Astrocyte (in vitro differentiated cells and primary cell): ENCODE results near the gene UTP15. TPM values are rescaled to one million over a fixed set of nuclear protein-coding genes. Genes with fewer than 3 reads are reported as not detected.

ENCODE experiments used
- DNase-seq: peaks from one replicate; pipeline ENCODE4 v3.0.0-alpha.2; 2010; ENCODE audit warnings: low read depth
- FAIRE-seq: peaks from 2 replicates; lab custom pipeline; 2011; peaks lifted over from hg19 to GRCh38; lab: Jason Lieb, UNC
- H2AFZ ChIP-seq: 2 replicates; pipeline ENCODE4 v1.6.0; 2012; ENCODE audit warnings: low read depth, low read length, inconsistent platforms
- H3K27ac ChIP-seq: 2 replicates; pipeline ENCODE4 v1.5.1; 2011; ENCODE audit warnings: low read depth, low read length, inconsistent platforms
- H3K27me3 ChIP-seq: 2 replicates; pipeline ENCODE4 v1.6.0; 2011; ENCODE audit warnings: low read length, inconsistent platforms; ENCODE audit not compliant: insufficient read depth
- H3K36me3 ChIP-seq: 2 replicates; pipeline ENCODE4 v1.5.1; 2011; ENCODE audit warnings: low read length, inconsistent platforms; ENCODE audit not compliant: insufficient read depth
- H3K4me1 ChIP-seq: 2 replicates; pipeline ENCODE4 v1.5.1; 2011; ENCODE audit warnings: low read length, inconsistent platforms; ENCODE audit not compliant: insufficient read depth
- H3K4me2 ChIP-seq: 2 replicates; pipeline ENCODE4 v1.6.0; 2012; ENCODE audit warnings: low read length, inconsistent platforms
- H3K4me3 ChIP-seq: 2 replicates; pipeline ENCODE4 v1.5.1; 2011; ENCODE audit warnings: low read depth, mild to moderate bottlenecking, low read length, inconsistent platforms; ENCODE audit not compliant: insufficient read depth
- H3K79me2 ChIP-seq: 2 replicates; pipeline ENCODE4 v1.6.0; 2012; ENCODE audit warnings: mild to moderate bottlenecking, low read length, inconsistent platforms; ENCODE audit not compliant: insufficient read depth
- H3K9ac ChIP-seq: 2 replicates; pipeline ENCODE4 v1.6.0; 2012; ENCODE audit warnings: mild to moderate bottlenecking, low read length, inconsistent platforms
- H3K9me3 ChIP-seq: 2 replicates; pipeline ENCODE4 v1.5.1; 2012; ENCODE audit warnings: low read depth, mild to moderate bottlenecking, low read length, inconsistent platforms; ENCODE audit not compliant: insufficient read depth
- H4K20me1 ChIP-seq: 2 replicates; pipeline ENCODE4 v1.6.0; 2012; ENCODE audit warnings: low read length, inconsistent platforms; ENCODE audit not compliant: insufficient read depth
- H3K27ac Mint-ChIP-seq: one replicate; pipeline ENCODE4 v1.8.0; 2021; ENCODE audit warnings: mild to moderate bottlenecking, mixed read lengths; ENCODE audit not compliant: unreplicated experiment
- H3K27me3 Mint-ChIP-seq: one replicate; pipeline ENCODE4 v1.8.0; 2021; ENCODE audit warnings: low read depth, mixed read lengths; ENCODE audit not compliant: unreplicated experiment
- H3K36me3 Mint-ChIP-seq: one replicate; pipeline ENCODE4 v1.8.0; 2021; ENCODE audit warnings: low read depth, mixed read lengths; ENCODE audit not compliant: unreplicated experiment
- H3K4me1 Mint-ChIP-seq: one replicate; pipeline ENCODE4 v1.8.0; 2021; ENCODE audit warnings: low read depth, mixed read lengths; ENCODE audit not compliant: unreplicated experiment
- H3K4me3 Mint-ChIP-seq: one replicate; pipeline ENCODE4 v1.8.0; 2021; ENCODE audit warnings: mild to moderate bottlenecking, moderate library complexity, mixed read lengths; ENCODE audit not compliant: unreplicated experiment
- H3K9me3 Mint-ChIP-seq: one replicate; pipeline ENCODE4 v1.8.0; 2021; ENCODE audit warnings: mild to moderate bottlenecking, mixed read lengths; ENCODE audit not compliant: unreplicated experiment
- CTCF ChIP-seq: IDR thresholded peaks from 2 replicates; pipeline ENCODE4 v1.5.1; 2011; ENCODE audit warnings: low read depth, mild to moderate bottlenecking, inconsistent platforms, low read length, moderate library complexity; ENCODE audit not compliant: insufficient read depth
- EZH2 ChIP-seq: IDR thresholded peaks from 2 replicates; pipeline ENCODE4 v1.6.1; 2012; ENCODE audit warnings: mild to moderate bottlenecking, low read length, inconsistent platforms; ENCODE audit not compliant: insufficient read depth
- total RNA-seq: library from RNA; stranded (reverse); gene quantifications from 2 replicates; pipeline ENCODE4 v1.2.1, GENCODE V29; 2021

The UTP15 gene
- total RNA-seq, 1 donor from 2014 or later: 23.7 TPM

DNA sequence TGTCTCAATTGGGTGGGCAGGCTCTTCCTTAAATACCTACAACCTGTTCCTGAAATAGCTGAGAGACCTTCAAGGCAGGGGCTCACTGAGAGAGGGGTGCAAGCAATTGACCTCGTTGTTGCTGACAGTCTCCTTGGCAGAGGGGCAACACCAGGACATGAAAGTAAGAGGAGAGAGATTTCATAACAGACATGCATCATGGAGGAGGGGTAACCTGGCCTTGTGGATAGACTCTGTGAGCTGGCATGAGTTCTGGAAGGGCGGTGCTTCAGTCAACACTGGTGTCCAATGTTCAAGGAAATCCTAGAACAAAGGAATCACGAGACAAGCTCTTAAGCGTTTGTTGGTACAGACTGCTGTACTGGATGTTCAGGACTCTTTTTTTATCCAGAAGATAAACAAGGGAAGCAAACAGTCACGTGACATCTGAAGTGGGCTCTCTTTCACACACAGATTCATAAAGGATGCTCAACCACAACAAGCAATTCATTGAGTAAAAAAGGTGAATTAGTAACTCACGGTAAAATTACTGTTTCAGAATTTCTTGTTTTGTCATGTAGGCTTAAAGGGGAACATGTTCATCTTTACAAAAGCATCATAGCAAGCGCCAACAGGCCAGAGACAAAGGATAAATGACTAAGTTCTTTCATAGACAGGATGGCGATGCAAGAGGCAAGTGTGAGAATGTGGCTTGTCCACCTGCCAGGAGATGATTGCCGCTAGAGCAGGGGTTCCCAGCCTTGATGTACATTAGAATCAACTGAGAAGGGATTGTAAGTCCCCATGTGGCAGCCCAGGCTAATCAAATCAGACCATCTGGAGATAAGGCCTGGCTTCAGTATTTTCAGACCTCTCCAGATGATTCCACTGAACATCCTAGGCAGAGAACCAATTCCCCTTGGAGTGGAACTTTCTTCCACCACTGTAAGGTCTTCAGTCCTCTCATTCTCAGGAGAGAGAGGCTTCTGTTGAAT lies 20.8 kb upstream of the UTP15 start:
- no peak overlapping the region for H3K4me2 ChIP-seq
- no peak for FAIRE-seq
- no peaks in the 10 kb centered on the region for H3K79me2 ChIP-seq
- no peak overlapping the region for H2AFZ ChIP-seq
- H3K4me3 ChIP-seq: no peak overlapping the region
- H3K4me1 Mint-ChIP-seq: peaks cover 11% of the 10 kb centered on the region
- H3K9me3 ChIP-seq: no peaks in the 10 kb centered on the region
- H3K4me1 ChIP-seq: peaks cover 22% of the 10 kb centered on the region
- H3K27me3 Mint-ChIP-seq: peaks cover 2% of the 10 kb centered on the region
- H3K27ac ChIP-seq: no peak overlapping the region
- no peak for TF ChIP-seq EZH2
- no peak for TF ChIP-seq CTCF
- no peaks in the 10 kb centered on the region for H3K27me3 ChIP-seq
- no peak overlapping the region for H3K4me3 Mint-ChIP-seq
- H3K36me3 ChIP-seq: no peaks in the 10 kb centered on the region
- no peak overlapping the region for H3K27ac Mint-ChIP-seq
- H4K20me1 ChIP-seq: no peaks in the 10 kb centered on the region
- H3K36me3 Mint-ChIP-seq: no peaks in the 10 kb centered on the region
- H3K9me3 Mint-ChIP-seq: no peaks in the 10 kb centered on the region
- DNase-seq: no peak
- no peak overlapping the region for H3K9ac ChIP-seq

GRCh38 chr5:73545403-73545779 lies 20.2 kb upstream of the UTP15 start:
- H3K27me3 ChIP-seq: no peaks in the 10 kb centered on the region
- no peak overlapping the region for H3K4me2 ChIP-seq
- Mint-ChIP-seq H3K4me1 (peaks cover 4% of the 10 kb centered on the region), H3K36me3 (no peaks in the 10 kb centered on the region), H3K4me3 (no peak overlapping the region), H3K27ac (no peak overlapping the region), H3K9me3 (no peaks in the 10 kb centered on the region), H3K27me3 (peaks cover 2% of the 10 kb centered on the region)
- no peaks in the 10 kb centered on the region for H3K36me3 ChIP-seq
- no peaks in the 10 kb centered on the region for H3K9me3 ChIP-seq
- TF ChIP-seq CTCF: no peak
- TF ChIP-seq EZH2: no peak
- no peak overlapping the region for H3K4me3 ChIP-seq
- H3K9ac ChIP-seq: no peak overlapping the region
- DNase-seq (no peak), FAIRE-seq (no peak)
- no peak overlapping the region for H2AFZ ChIP-seq
- no peaks in the 10 kb centered on the region for H3K79me2 ChIP-seq
- no peaks in the 10 kb centered on the region for H4K20me1 ChIP-seq
- no peak overlapping the region for H3K27ac ChIP-seq
- H3K4me1 ChIP-seq: peaks cover 16% of the 10 kb centered on the region

- TF ChIP-seq EZH2 (no peak), CTCF (no peak)
- DNase-seq (no peak), FAIRE-seq (no peak)
- H3K27me3 Mint-ChIP-seq: no peaks in the 10 kb centered on the region
- no peaks in the 10 kb centered on the region for H4K20me1 ChIP-seq
- H3K4me3 ChIP-seq: no peak overlapping the region
- H3K4me3 Mint-ChIP-seq: no peak overlapping the region
- peaks cover 3% of the 10 kb centered on the region for H3K36me3 ChIP-seq
- no peak overlapping the region for H3K9ac ChIP-seq
- no peaks in the 10 kb centered on the region for H3K9me3 ChIP-seq
- H3K27ac Mint-ChIP-seq: no peak overlapping the region
- H3K27me3 ChIP-seq: no peaks in the 10 kb centered on the region
- H3K4me1 Mint-ChIP-seq: no peaks in the 10 kb centered on the region
- H3K79me2 ChIP-seq: no peaks in the 10 kb centered on the region
- H3K27ac ChIP-seq: no peak overlapping the region
- no peaks in the 10 kb centered on the region for H3K9me3 Mint-ChIP-seq
- H3K36me3 Mint-ChIP-seq: peaks cover 3% of the 10 kb centered on the region
- H2AFZ ChIP-seq: no peak overlapping the region
- no peaks in the 10 kb centered on the region for H3K4me1 ChIP-seq
- no peak overlapping the region for H3K4me2 ChIP-seq
These were observed 15.5 kb upstream of the UTP15 start for GRCh38 chr5:73550016-73550415.
